K562 (cell line): ENCODE measurements around the gene ALOX12B. TPM values are rescaled to one million over a fixed set of nuclear protein-coding genes. Genes with fewer than 3 reads are reported as not detected.

ENCODE experiments used
- ATAC-seq: fragments of 200-7000 bp; cut with Tn5 transposase; 3 replicates; pipeline ENCODE4 v1.9.1; 2020; ENCODE audit warnings: moderate library complexity
- BruUV-seq: library from RNA; stranded (reverse); fragments of 400-500 nt; replicated peaks from 2 replicates; lab custom pipeline; 2021; lab: Mats Ljungman, UMichigan
- CTCF ChIA-PET: fragments of 300-600 bp; formaldehyde crosslinking; extraction: SDS; loops from one replicate; lab custom pipeline; 2021; ENCODE audit warnings: low intra/inter-chr PET ratio; lab: Yijun Ruan, JAX
- POLR2A ChIA-PET: fragments of 300-600, 350-650 bp; sonication (Branson Sonifier 250); formaldehyde crosslinking; extraction: SDS; loops from one replicate; lab custom pipeline; 2021; ENCODE audit warnings: antibody characterized with exemption, inconsistent platforms; lab: Yijun Ruan, JAX
- DNase-seq, 4 experiments: peaks; one replicate each; pipeline versions ENCODE4 v3.0.0 to v3.0.0-alpha.2; 2011 to 2018; ENCODE audit warnings: low spot score in 3 of 4, mixed read lengths in 3 of 4; ENCODE audit errors: extremely low read depth in 1 of 4
- FAIRE-seq: peaks from 2 replicates; lab custom pipeline; 2011; peaks lifted over from hg19 to GRCh38; lab: Jason Lieb, UNC
- H2AFZ ChIP-seq: 2 replicates; pipeline ENCODE4 v1.6.0; 2011; ENCODE audit warnings: low read depth, low read length, control low read depth, inconsistent platforms
- H3K27ac ChIP-seq: fragments of 200-600 bp; 3 replicates; pipeline ENCODE4 v1.8.0; 2011; ENCODE audit warnings: low read depth, mild to moderate bottlenecking, control low read depth, inconsistent platforms, low read length, moderate library complexity, mixed read lengths; ENCODE audit errors: extremely low read depth
- H3K27me3 ChIP-seq, 2 experiments: fragments of 300-600 bp in 1 of 2; 2 replicates in 1 of 2; 3 replicates in 1 of 2; pipeline versions ENCODE4 v1.6.0 to v1.8.0; 2011; ENCODE audit warnings: inconsistent platforms in 2 of 2, low read length in 2 of 2, mild to moderate bottlenecking in 1 of 2, mixed read lengths in 1 of 2, moderate library complexity in 1 of 2; ENCODE audit not compliant: control insufficient read depth in 2 of 2, insufficient read depth in 2 of 2
- H3K36me3 ChIP-seq: fragments of 300-600 bp; 3 replicates; pipeline ENCODE4 v1.8.0; 2011; ENCODE audit warnings: mild to moderate bottlenecking, low read length, inconsistent platforms; ENCODE audit not compliant: control insufficient read depth, insufficient read depth
- H3K4me1 ChIP-seq, 2 experiments: fragments of 200-600 bp in 1 of 2; replicated peaks in 1 of 2; 2 replicates in 1 of 2; 3 replicates in 1 of 2; pipeline versions ENCODE4 v1.5.1 to v1.8.0; 2011; ENCODE audit warnings: inconsistent platforms in 2 of 2, low read length in 2 of 2, mild to moderate bottlenecking in 1 of 2, mixed read lengths in 1 of 2, moderate library complexity in 1 of 2; ENCODE audit not compliant: control insufficient read depth in 2 of 2, insufficient read depth in 2 of 2
- H3K4me2 ChIP-seq: 2 replicates; pipeline ENCODE4 v1.6.1; 2011; ENCODE audit warnings: low read length, control low read depth, inconsistent platforms, mixed read lengths; ENCODE audit not compliant: insufficient read depth
- H3K4me3 ChIP-seq: fragments of 200-600 bp; sonication (generic), shearing (Covaris generic); 2 replicates; pipeline ENCODE4 v1.5.1; 2016; ENCODE audit warnings: control low read depth, inconsistent platforms
- H3K79me2 ChIP-seq: fragments of 200-600 bp; 3 replicates; pipeline ENCODE4 v1.8.0; 2011; ENCODE audit warnings: low read length, inconsistent platforms; ENCODE audit not compliant: control insufficient read depth, insufficient read depth
- H3K9ac ChIP-seq, 2 experiments: 2 replicates each; pipeline versions ENCODE4 v1.6.0 to v1.6.1; 2011; ENCODE audit warnings: low read depth in 2 of 2, low read length in 2 of 2, control low read depth in 1 of 2, inconsistent platforms in 1 of 2, mild to moderate bottlenecking in 1 of 2, mixed read lengths in 1 of 2; ENCODE audit not compliant: insufficient read depth in 1 of 2
- H3K9me1 ChIP-seq: one replicate; pipeline ENCODE4 v1.6.0; 2011; ENCODE audit warnings: inconsistent platforms, mild to moderate bottlenecking, low read length, moderate library complexity; ENCODE audit not compliant: control insufficient read depth, insufficient read depth
- H3K9me3 ChIP-seq: replicated peaks from 2 replicates; pipeline ENCODE4 v1.5.1; 2011; ENCODE audit warnings: low read depth, low read length, inconsistent platforms; ENCODE audit not compliant: control insufficient read depth, insufficient read depth
- H4K20me1 ChIP-seq: replicated peaks from 2 replicates; pipeline ENCODE4 v1.6.1; 2011; ENCODE audit warnings: low read length, inconsistent platforms, mixed read lengths; ENCODE audit not compliant: control insufficient read depth, insufficient read depth
- ETV5 ChIP-seq: sonication (generic); formaldehyde crosslinking; IDR thresholded peaks from 2 replicates; pipeline ENCODE4 v1.4.0; 2020; ENCODE audit warnings: low read depth, mild to moderate bottlenecking, missing genetic modification reagents
- NBN ChIP-seq: fragments of 450-650 bp; IDR thresholded peaks from 2 replicates; pipeline ENCODE4 v1.6.1; 2016; ENCODE audit warnings: low read depth, mild to moderate bottlenecking
- PCBP2 ChIP-seq: fragments of 200-400 bp; formaldehyde crosslinking; IDR thresholded peaks from 2 replicates; pipeline ENCODE4 v1.6.1; 2018; ENCODE audit warnings: low read length, low read depth, mild to moderate bottlenecking, moderate library complexity; ENCODE audit not compliant: poor library complexity, severe bottlenecking
- PRMT5 ChIP-seq: sonication (generic); formaldehyde crosslinking; IDR thresholded peaks from 2 replicates; pipeline ENCODE4 v1.5.0; 2020; ENCODE audit warnings: missing genetic modification reagents
- WGBS: fragments of 100-300 bp; shearing (Covaris generic); methylation state at CpG from one replicate; pipeline ENCODE4 v1.1.6; 2016; ENCODE audit warnings: low coverage, mixed read lengths; ENCODE audit not compliant: insufficient coverage; ENCODE audit errors: missing lambda C conversion rate; 5-methylcytosine and 5-hydroxymethylcytosine counted together
- in situ Hi-C: fragments of 300-500 bp; cut with MboI; formaldehyde crosslinking; loops from 4 replicates; pipeline ENCODE4 v1.15.0; 2018; ENCODE audit warnings: inconsistent platforms, mixed read lengths
- intact Hi-C: fragments of 100-400 bp; cut with micrococcal nuclease; formaldehyde crosslinking; loops from 2 replicates; pipeline ENCODE4 v1.14.2; 2022
- polyA plus RNA-seq, 8 experiments: library from polyadenylated mRNA; depleted of rRNA in 4 of 8; stranded (reverse) in 5 of 8; unstranded in 3 of 8; fragments of >200 nt; fragmentation: Nextera tagmentation in 2 of 8; fragmentation: Illumina TruSeq in 1 of 8; extraction: Ambion mirVana in 2 of 8; extraction: Trizol in 1 of 8; gene quantifications; 2 replicates each; pipeline versions ENCODE4 v1.2.1 to v1.2.3, GENCODE V29; 2011 to 2014; ENCODE audit warnings: inconsistent platforms in 1 of 8, missing spikeins in 1 of 8
- total RNA-seq, 7 experiments: library from RNA; depleted of rRNA in 6 of 7; stranded (reverse); fragments of >200 nt in 6 of 7; fragmentation: Illumina TruSeq in 2 of 7; extraction: Trizol in 2 of 7; gene quantifications; 2 replicates each; pipeline versions ENCODE4 v1.2.1 to v1.2.3, GENCODE V29; 2011 to 2021; ENCODE audit warnings: low replicate concordance in 1 of 7

Gene ALOX12B
- total and polyA plus RNA-seq, 9 of the 15 experiments (the other 6 are each of a cell fraction or from before 2014, with no cell fraction given) = not detected

- TF ChIP-seq ETV5 = no peak
- no peak for TF ChIP-seq PCBP2
- TF ChIP-seq, all 486 proteins: peak for 17
Observed at GRCh38 chr17:8057691-8058114, 29.8 kb downstream of the ALOX12B start (continued).

DNA sequence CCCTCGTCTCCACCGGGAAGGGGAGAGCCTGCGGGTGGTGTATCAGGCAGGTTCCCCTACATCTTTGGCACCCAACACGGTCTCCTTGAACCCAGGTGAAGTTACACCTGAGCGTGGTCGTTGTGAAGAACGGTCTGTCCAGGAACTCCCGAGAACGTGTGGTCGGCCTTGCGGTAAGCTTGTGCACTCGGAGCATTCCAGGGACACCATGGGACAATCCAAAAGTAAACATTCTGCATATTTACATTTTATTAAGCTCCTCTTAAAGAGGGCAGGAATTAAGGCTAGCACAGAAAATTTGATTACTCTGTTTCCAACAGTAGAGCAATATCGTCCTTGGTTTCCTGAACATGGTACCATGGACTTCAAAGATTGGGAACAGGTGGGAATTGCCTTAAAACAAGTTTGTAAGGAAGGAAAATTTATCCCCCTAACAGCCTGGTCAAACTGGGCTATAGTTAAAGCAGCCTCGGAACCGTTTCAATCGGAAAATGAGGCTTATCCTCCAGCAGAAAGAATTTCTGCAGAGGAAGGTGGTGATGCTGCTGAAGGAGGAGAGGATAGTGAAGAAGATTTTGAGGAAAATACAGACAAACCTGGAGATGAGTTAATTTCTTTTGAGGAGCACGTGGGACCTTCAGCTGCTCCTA is 30.4 kb downstream of the ALOX12B start:
- Histone ChIP-seq H3K9me3 (no peaks in the 10 kb centered on the region), H3K79me2 (no peaks in the 10 kb centered on the region), H3K4me1 (no peaks in the 10 kb centered on the region; a peak in 2 of 5 replicates), H3K27ac (no peak overlapping the region), H3K9ac (no peak overlapping the region), H3K27me3 (peaks cover 0 to 7% of the 10 kb centered on the region in 2 experiments; a peak in 2 of 5 replicates), H3K9me1 (no peaks in the 10 kb centered on the region), H3K4me3 (no peak overlapping the region), H3K36me3 (no peaks in the 10 kb centered on the region), H2AFZ (peak overlapping the region; percentile 87), H4K20me1 (no peaks in the 10 kb centered on the region), H3K4me2 (peak overlapping the region; percentile 27; the same call in 1 of the 2 replicates)
- 49% methylated on average over 12 of the region's 17 CpGs for WGBS
- ChIA-PET CTCF (interaction anchor here (0.6 to 3.4 kb wide), 4 partner anchors 40 to 314 kb away, joined by 4 to 17 read pairs (median 12); no protein-coding TSS in a partner anchor), POLR2A (interaction anchor here (0.7 to 1.3 kb wide), 4 partner anchors 144 to 370 kb away, joined by 4 to 5 read pairs (median 4); partner anchors contain the start of gene TP53)
- BruUV-seq = no TSS peak
- FAIRE-seq (no peak), DNase-seq (no peak), ATAC-seq (no peak)
- TF ChIP-seq NBN (no peak), PRMT5 (CRISPR knock-in tag) (no peak)
- intact Hi-C loops = loop anchor here (1.0 to 10.0 kb wide), 4 partner anchors 41 to 314 kb away; no protein-coding TSS in a partner anchor
- in situ Hi-C loops = loop anchor here (5.0 to 25.0 kb wide), 3 partner anchors 145 to 930 kb away; partner anchors contain the start of gene MFSD6L
